Skeletal muscle tissue (tissue), 4 donors: Measurements from ENCODE around the gene ANKRD44. TPM values are rescaled to one million over a fixed set of nuclear protein-coding genes. Genes with fewer than 3 reads are reported as not detected.

Experiments used
- H3K27ac ChIP-seq: one replicate; pipeline ENCODE4 v1.7.0; 2013; ENCODE audit warnings: mild to moderate bottlenecking, low read depth, low read length, inconsistent platforms
- H3K27me3 ChIP-seq, 3 donors: one replicate each; pipeline ENCODE4 v1.7.0; 2013; ENCODE audit warnings: low read length in 3 of 3; ENCODE audit not compliant: control insufficient read depth in 3 of 3, insufficient read depth in 3 of 3
- H3K36me3 ChIP-seq, 3 donors: one replicate each; pipeline ENCODE4 v1.7.0; 2013; ENCODE audit warnings: low read length in 3 of 3; ENCODE audit not compliant: control insufficient read depth in 3 of 3, insufficient read depth in 3 of 3
- H3K4me1 ChIP-seq, 3 donors: one replicate each; pipeline ENCODE4 v1.7.0; 2013; ENCODE audit warnings: low read length in 3 of 3, mild to moderate bottlenecking in 3 of 3; ENCODE audit not compliant: control insufficient read depth in 3 of 3, insufficient read depth in 3 of 3
- H3K4me3 ChIP-seq, 3 donors: one replicate each; pipeline ENCODE4 v1.7.0; 2013; ENCODE audit warnings: low read length in 3 of 3
- H3K9ac ChIP-seq, 3 donors: one replicate each; pipeline ENCODE4 v1.7.0; 2013; ENCODE audit warnings: low read length in 3 of 3, mild to moderate bottlenecking in 3 of 3, moderate library complexity in 2 of 3, low read depth in 1 of 3
- H3K9me3 ChIP-seq, 3 donors: one replicate each; pipeline ENCODE4 v1.7.0; 2013; ENCODE audit warnings: low read length in 3 of 3; ENCODE audit not compliant: control insufficient read depth in 3 of 3
- total RNA-seq: library from RNA; depleted of rRNA; stranded (reverse); fragments of >200 nt; gene quantifications from one replicate; pipeline ENCODE4 v1.2.3, GENCODE V29; 2014
- donor health status: Osteomylitis.

Gene ANKRD44
- total RNA-seq, 1 donor from 2014 or later = 26.6 TPM

GRCh38 chr2:197278799-197279763, 31.5 kb downstream of the ANKRD44 start:
- H3K4me1 ChIP-seq = peaks cover 0 to 22% (median 2%) of the 10 kb centered on the region in 3 donors
- no peaks in the 10 kb centered on the region for H3K27me3 ChIP-seq
- no peak overlapping the region for H3K9ac ChIP-seq
- no peaks in the 10 kb centered on the region for H3K36me3 ChIP-seq
- no peak overlapping the region for H3K4me3 ChIP-seq
- H3K27ac ChIP-seq = no peak overlapping the region
- H3K9me3 ChIP-seq = no peaks in the 10 kb centered on the region

- no peaks in the 10 kb centered on the region for H3K9me3 ChIP-seq
- H3K9ac ChIP-seq = no peak overlapping the region
- H3K27ac ChIP-seq = no peak overlapping the region
- H3K27me3 ChIP-seq = no peaks in the 10 kb centered on the region
- no peaks in the 10 kb centered on the region for H3K36me3 ChIP-seq
- H3K4me1 ChIP-seq = peaks cover 2 to 26% (median 4%) of the 10 kb centered on the region in 3 donors
- no peak overlapping the region for H3K4me3 ChIP-seq
Measured at GRCh38 chr2:197277794-197278193, 32.8 kb downstream of the ANKRD44 start.

- H3K4me1 ChIP-seq = peaks cover 2 to 26% (median 4%) of the 10 kb centered on the region in 3 donors
- H3K4me3 ChIP-seq = no peak overlapping the region
- no peaks in the 10 kb centered on the region for H3K9me3 ChIP-seq
- no peaks in the 10 kb centered on the region for H3K27me3 ChIP-seq
- no peak overlapping the region for H3K27ac ChIP-seq
- H3K36me3 ChIP-seq = no peaks in the 10 kb centered on the region
- H3K9ac ChIP-seq = no peak overlapping the region
Measured at GRCh38 chr2:197276156-197276555, 34.4 kb downstream of the ANKRD44 start.

DNA sequence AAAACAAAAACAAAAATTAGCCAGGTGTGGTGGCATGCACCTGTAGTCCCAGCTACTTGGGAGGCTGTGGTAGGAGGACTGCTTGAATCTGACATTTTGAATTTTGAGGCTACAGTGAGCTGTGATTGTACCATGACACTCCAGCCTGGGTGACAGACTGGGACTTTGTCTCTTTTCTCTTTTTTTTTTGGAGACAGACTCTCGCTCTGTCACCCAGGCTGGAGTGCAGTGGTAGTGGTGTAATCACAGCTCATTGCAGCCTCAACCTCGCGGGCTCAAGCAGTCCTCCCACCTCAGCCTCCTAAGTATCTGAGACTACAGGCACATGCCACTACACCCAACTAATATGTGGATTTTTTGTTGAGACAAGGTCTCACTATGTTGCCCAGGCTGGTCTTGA, 35.6 kb downstream of the ANKRD44 start:
- peaks cover 4 to 23% (median 6%) of the 10 kb centered on the region in 3 donors for H3K4me1 ChIP-seq
- no peak overlapping the region for H3K4me3 ChIP-seq
- H3K27ac ChIP-seq = no peak overlapping the region
- H3K27me3 ChIP-seq = no peaks in the 10 kb centered on the region
- H3K9me3 ChIP-seq = no peaks in the 10 kb centered on the region
- H3K9ac ChIP-seq = no peak overlapping the region
- no peaks in the 10 kb centered on the region for H3K36me3 ChIP-seq

DNA sequence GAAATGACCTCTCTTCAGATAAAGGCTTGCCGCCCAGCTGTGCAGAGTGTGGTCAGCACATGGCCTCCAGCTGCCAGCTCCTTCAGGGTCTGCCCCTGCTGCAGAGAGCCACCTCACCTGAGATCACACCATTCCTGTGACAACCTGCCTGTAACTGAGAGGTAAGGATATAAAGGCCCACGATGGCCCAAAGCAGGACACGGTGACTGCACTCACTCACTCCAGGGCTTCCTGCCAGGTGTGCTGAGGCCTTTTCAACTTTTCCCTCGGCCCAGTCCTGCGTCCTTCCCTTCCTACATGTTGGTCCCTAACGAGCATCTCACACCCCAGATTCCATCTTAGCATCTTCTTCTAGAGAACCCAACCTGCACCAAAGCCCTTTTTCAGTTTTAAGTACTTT, 36.2 kb downstream of the ANKRD44 start:
- Histone ChIP-seq H3K4me3 (no peak overlapping the region), H3K9ac (no peak overlapping the region), H3K9me3 (no peaks in the 10 kb centered on the region), H3K27me3 (no peaks in the 10 kb centered on the region), H3K36me3 (no peaks in the 10 kb centered on the region), H3K27ac (no peak overlapping the region), H3K4me1 (peaks cover 4 to 18% (median 4%) of the 10 kb centered on the region in 3 donors)

- H3K4me3 ChIP-seq = no peak overlapping the region
- H3K27me3 ChIP-seq = no peaks in the 10 kb centered on the region
- H3K9ac ChIP-seq = no peak overlapping the region
- no peaks in the 10 kb centered on the region for H3K9me3 ChIP-seq
- H3K27ac ChIP-seq = no peak overlapping the region
- H3K36me3 ChIP-seq = no peaks in the 10 kb centered on the region
- H3K4me1 ChIP-seq = peaks cover 4 to 10% (median 4%) of the 10 kb centered on the region in 3 donors
Measured at GRCh38 chr2:197273485-197273884, 37.1 kb downstream of the ANKRD44 start.

DNA sequence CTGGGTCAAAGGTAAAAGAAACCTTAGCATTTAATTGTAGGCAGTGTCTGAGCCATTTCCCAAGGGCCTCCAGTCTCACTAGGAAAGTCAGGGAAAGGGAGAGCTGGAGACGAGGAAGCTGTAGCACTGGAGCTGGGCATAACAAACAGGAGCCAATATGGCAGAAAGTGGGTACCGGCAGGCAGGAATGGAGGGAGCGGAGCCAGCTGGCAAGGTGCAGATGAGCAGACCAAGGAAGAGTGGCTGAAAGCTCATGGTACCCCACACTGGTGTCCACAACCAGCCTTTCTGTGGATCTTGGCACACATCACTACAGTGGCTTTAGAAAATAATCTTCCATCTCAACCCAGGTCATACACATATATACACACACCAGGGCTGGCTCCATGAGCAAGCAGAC, 40.0 kb downstream of the ANKRD44 start:
- Histone ChIP-seq H3K9ac (no peak overlapping the region), H3K4me3 (no peak overlapping the region), H3K4me1 (peaks cover 4 to 10% (median 4%) of the 10 kb centered on the region in 3 donors), H3K27me3 (no peaks in the 10 kb centered on the region), H3K36me3 (no peaks in the 10 kb centered on the region), H3K9me3 (no peaks in the 10 kb centered on the region), H3K27ac (no peak overlapping the region)

DNA sequence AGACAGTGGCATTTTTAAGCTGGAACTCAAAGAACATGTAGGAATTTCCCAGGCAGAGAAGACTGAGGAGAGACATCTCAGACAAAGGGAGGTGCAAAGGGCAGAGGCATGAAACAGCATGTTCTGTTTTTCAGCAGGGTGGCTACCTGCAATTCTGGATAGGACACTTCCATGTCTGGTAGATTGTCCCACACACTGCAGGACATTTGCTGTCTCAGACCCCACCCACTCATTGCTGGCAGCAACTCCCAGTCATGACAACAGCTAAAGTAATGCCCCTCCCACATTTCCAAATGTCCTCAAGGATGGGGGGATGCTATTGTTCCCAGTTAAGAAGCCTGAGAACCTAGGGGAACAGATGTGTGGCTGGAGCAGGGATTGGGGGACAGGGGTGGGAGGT, 40.8 kb downstream of the ANKRD44 start:
- no peak overlapping the region for H3K4me3 ChIP-seq
- no peaks in the 10 kb centered on the region for H3K9me3 ChIP-seq
- no peak overlapping the region for H3K9ac ChIP-seq
- H3K36me3 ChIP-seq = no peaks in the 10 kb centered on the region
- no peak overlapping the region for H3K27ac ChIP-seq
- H3K4me1 ChIP-seq = peaks cover 4 to 10% (median 4%) of the 10 kb centered on the region in 3 donors
- no peaks in the 10 kb centered on the region for H3K27me3 ChIP-seq

GRCh38 chr2:197268786-197269584, 41.6 kb downstream of the ANKRD44 start:
- no peaks in the 10 kb centered on the region for H3K36me3 ChIP-seq
- H3K4me3 ChIP-seq = no peak overlapping the region
- H3K9ac ChIP-seq = no peak overlapping the region
- no peak overlapping the region for H3K27ac ChIP-seq
- H3K27me3 ChIP-seq = no peaks in the 10 kb centered on the region
- no peaks in the 10 kb centered on the region for H3K9me3 ChIP-seq
- H3K4me1 ChIP-seq = peaks cover 4 to 7% (median 4%) of the 10 kb centered on the region in 3 donors

DNA sequence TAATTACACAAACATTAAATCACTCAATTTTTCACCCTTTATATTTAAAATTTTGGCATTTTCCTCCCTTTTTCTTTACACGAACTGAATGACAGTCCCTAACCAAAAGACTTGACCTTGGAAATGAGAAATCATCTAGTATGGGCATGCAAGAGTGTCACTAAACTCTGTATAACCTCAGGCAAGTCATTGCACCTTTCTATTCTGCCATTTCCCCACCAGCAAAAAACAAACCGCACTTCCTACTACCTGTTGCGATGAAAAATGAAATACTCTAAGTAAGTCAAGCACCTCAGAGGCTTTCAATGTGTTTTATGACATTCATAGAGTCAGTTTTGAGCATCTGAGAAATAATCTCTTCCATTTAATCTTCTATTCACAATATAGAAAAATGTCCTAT, 44.1 kb downstream of the ANKRD44 start:
- H3K4me1 ChIP-seq = peaks cover 0 to 4% (median 3%) of the 10 kb centered on the region in 3 donors
- no peak overlapping the region for H3K27ac ChIP-seq
- H3K9ac ChIP-seq = no peak overlapping the region
- H3K27me3 ChIP-seq = no peaks in the 10 kb centered on the region
- H3K9me3 ChIP-seq = no peaks in the 10 kb centered on the region
- H3K36me3 ChIP-seq = no peaks in the 10 kb centered on the region
- no peak overlapping the region for H3K4me3 ChIP-seq
